Astrocyte of the spinal cord (primary cell): Measurements from ENCODE around the gene SECISBP2L.

Experiments used
- DNase-seq: peaks from one replicate; pipeline ENCODE4 v3.0.0; 2011; ENCODE audit warnings: low read depth, low spot score
- H3K4me3 ChIP-seq: 2 replicates; pipeline ENCODE4 v1.5.1; 2011; ENCODE audit warnings: low read depth, mild to moderate bottlenecking, low read length, moderate library complexity
- in situ Hi-C: cut with HindIII; loops from 2 replicates; pipeline ENCODE4 v1.10.0; 2017; ENCODE audit warnings: low sequenced_read_pairs
- TF ChIP-seq, protein P1 (sequence below): IDR thresholded peaks from 2 replicates; pipeline ENCODE4 v1.5.1; 2012; ENCODE audit warnings: low read depth, mild to moderate bottlenecking, low read length, inconsistent platforms

The SECISBP2L gene

DNA sequence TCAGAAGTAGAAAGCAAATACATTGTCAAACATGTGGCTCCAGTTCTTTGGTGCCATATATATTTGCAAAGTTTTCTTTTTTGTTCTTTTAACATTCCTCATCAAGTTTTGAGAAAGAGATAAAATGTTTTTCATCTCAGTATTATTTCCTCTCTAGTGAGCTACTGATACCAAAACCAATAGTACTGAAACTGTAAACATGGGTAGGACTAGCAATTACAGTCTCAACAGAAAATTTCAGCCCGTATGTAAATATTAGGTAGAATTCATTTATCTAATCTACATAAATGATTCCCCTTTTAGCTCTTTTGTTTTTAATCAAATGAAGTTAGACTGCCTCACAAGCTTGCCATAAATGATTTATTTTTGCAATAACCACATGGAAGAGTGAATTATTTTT, 21.4 kb downstream of the SECISBP2L start:
- no peak for DNase-seq
- in situ Hi-C loops: no loop called here
- TF ChIP-seq, protein P1, sequence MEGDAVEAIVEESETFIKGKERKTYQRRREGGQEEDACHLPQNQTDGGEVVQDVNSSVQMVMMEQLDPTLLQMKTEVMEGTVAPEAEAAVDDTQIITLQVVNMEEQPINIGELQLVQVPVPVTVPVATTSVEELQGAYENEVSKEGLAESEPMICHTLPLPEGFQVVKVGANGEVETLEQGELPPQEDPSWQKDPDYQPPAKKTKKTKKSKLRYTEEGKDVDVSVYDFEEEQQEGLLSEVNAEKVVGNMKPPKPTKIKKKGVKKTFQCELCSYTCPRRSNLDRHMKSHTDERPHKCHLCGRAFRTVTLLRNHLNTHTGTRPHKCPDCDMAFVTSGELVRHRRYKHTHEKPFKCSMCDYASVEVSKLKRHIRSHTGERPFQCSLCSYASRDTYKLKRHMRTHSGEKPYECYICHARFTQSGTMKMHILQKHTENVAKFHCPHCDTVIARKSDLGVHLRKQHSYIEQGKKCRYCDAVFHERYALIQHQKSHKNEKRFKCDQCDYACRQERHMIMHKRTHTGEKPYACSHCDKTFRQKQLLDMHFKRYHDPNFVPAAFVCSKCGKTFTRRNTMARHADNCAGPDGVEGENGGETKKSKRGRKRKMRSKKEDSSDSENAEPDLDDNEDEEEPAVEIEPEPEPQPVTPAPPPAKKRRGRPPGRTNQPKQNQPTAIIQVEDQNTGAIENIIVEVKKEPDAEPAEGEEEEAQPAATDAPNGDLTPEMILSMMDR: no peak
- H3K4me3 ChIP-seq: no peak overlapping the region

DNA sequence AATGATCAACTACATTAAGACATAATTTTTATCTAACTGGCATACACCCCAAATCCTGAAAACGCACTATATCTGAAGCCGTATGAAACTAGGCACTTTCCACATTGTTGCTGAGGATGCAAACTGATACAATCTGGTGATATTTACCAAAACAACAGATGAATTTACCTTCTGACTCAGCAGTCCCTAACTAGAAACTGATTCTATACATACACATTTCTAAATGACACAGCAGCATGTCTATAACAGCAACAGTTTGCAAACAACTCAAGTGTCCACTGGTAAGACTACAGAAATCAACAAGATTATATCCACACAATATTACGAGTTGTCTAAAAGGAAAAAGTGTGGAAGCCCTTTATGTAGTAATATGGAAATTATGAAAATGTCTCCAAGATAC, 22.9 kb downstream of the SECISBP2L start:
- no peak overlapping the region for H3K4me3 ChIP-seq
- TF ChIP-seq, protein P1: no peak
- DNase-seq: no peak
- in situ Hi-C loops: no loop called here

DNA sequence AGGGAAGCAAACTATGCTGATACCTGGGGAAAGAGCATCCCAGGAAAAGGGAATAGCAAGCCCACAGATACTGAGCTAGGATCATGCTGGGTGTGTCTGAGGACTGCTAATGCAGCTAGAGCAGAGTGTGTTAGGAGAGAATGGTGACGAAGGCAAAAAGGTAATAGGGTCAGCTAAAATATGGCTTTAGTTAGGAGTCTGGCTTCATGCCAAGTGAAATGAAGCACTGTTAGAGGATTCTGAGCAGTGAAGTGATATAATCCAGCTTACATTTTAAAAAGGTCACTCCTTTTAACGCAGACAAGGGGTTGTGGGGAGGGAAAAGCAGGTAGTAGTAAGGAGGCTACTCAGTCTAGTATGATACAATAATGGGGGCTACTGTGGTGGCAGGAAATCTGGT, 30.4 kb downstream of the SECISBP2L start:
- no peak overlapping the region for H3K4me3 ChIP-seq
- TF ChIP-seq, protein P1: no peak
- no peak for DNase-seq
- in situ Hi-C loops: no loop called here

DNA sequence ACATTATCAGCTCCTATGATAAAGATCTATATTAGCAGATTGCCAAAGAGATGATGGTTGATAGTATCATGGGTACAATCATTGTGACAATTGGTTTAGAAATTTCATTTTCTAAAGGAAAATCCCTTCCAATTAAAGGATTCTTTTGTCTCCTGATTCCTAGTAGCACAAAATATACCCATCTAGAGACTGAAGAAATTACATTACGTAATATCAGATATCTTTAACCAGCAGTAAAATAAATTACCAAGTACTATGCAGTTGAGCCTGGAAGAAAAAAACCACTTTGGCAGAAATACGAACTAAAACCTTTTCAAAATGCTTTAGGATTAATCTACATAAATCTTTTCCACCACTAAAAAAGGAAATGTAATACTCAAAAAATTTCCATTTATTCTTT, 46.9 kb downstream of the SECISBP2L start:
- in situ Hi-C loops: no loop called here
- DNase-seq: no peak
- H3K4me3 ChIP-seq: no peak overlapping the region
- TF ChIP-seq, protein P1: no peak

DNA sequence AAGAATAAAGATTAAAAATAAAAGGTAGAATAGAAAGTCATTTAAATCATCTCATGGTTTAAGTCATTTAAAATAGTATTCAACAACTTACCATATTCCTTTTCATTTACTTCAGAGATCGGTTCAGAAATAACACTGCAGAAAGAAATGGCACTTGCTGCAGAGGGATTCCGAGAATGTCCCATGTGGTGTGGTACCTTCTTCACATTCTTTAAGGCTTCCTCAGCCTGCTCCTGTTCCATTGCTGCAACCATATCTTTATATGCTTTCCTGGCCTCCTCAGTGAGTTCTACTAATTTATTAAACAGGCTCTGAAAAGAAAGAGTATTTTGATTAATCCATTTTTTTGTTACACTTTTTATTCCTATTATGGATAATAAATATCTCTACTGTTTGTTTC, 50.0 kb downstream of the SECISBP2L start:
- peak; percentile 33 for DNase-seq
- in situ Hi-C loops: no loop called here
- H3K4me3 ChIP-seq: no peak overlapping the region
- TF ChIP-seq, protein P1: no peak

DNA sequence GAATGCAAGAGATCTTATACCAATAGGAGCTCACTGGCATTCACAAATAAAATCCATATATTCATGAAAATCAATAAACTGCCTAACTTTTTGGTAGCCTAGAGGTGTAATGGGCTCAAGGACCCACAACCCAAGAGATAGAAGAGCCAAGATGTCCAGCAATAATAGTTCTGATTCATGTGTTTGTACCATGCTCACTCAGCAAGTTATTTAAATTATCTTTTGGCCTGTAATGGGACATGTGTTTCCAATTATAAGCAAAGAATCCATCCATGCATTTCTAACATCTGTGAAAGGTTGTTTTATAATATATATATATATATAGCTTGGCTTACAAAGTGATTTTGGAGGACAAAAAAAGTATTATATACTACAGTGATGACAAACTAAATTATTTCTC, 52.9 kb downstream of the SECISBP2L start:
- DNase-seq: no peak
- H3K4me3 ChIP-seq: no peak overlapping the region
- TF ChIP-seq, protein P1: no peak
- in situ Hi-C loops: no loop called here

DNA sequence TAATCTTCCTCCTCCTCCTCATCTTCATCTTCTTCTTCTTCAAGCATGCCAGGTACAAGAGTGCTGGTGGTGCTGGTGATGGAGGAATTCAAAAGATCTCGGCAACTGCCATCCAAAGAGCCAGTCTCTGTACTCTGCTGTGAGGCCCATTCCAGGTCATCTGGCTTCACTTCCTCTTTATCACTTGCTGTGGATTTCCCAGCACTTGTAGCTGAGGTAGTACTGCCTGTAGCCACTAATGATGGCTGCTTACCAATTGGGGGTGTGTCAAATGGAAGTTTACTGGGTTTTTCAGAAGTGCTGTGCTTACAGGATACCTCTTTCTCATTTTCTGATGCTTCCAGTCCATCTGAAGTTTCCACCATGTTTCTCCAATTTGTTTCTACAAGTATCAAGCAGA, 53.7 kb downstream of the SECISBP2L start:
- in situ Hi-C loops: no loop called here
- no peak for DNase-seq
- TF ChIP-seq, protein P1: no peak
- no peak overlapping the region for H3K4me3 ChIP-seq
